SK-N-SH (cell line): ENCODE results near the gene TMEM129. TPM values are rescaled to one million over a fixed set of nuclear protein-coding genes. Genes with fewer than 3 reads are reported as not detected.

Experiments
- CTCF ChIA-PET: fragments of 300-600, 350-600 bp; formaldehyde crosslinking; extraction: SDS; loops from one replicate; lab custom pipeline; 2021; lab: Yijun Ruan, JAX
- POLR2A ChIA-PET: fragments of 350-600 bp; sonication (Branson Sonifier 250); formaldehyde crosslinking; extraction: SDS; loops from one replicate; lab custom pipeline; 2020; ENCODE audit warnings: antibody characterized with exemption, inconsistent platforms; lab: Yijun Ruan, JAX
- DNase-seq: peaks from one replicate; pipeline ENCODE4 v3.0.0; 2012
- H2AFZ ChIP-seq: fragments of 200-600 bp; sonication (generic); 2 replicates; pipeline ENCODE4 v1.8.1; 2016; ENCODE audit warnings: antibody characterized with exemption, mild to moderate bottlenecking, low read depth
- H3F3A ChIP-seq: fragments of 200-600 bp; sonication (generic); replicated peaks from 2 replicates; pipeline ENCODE3; 2016; ENCODE audit warnings: antibody characterized with exemption, mild to moderate bottlenecking; ENCODE audit not compliant: insufficient read depth
- H3K27ac ChIP-seq, 2 experiments: fragments of 200-500 bp in 1 of 2; fragments of 200-600 bp in 1 of 2; sonication (Bioruptor generic) in 1 of 2; sonication (generic), shearing (Covaris generic) in 1 of 2; 2 replicates each; pipeline versions ENCODE4 v1.5.1 to v1.6.1; 2014 to 2016; ENCODE audit warnings: low read depth in 2 of 2, inconsistent platforms in 1 of 2, low read length in 1 of 2, mild to moderate bottlenecking in 1 of 2, mixed read lengths in 1 of 2
- H3K27me3 ChIP-seq: fragments of 200-600 bp; sonication (generic), shearing (Covaris generic); 2 replicates; pipeline ENCODE4 v1.6.1; 2016; ENCODE audit warnings: mixed run types; ENCODE audit not compliant: insufficient read depth
- H3K36me3 ChIP-seq, 2 experiments: fragments of 200-500 bp in 1 of 2; fragments of 200-600 bp in 1 of 2; sonication (Bioruptor generic) in 1 of 2; sonication (generic) in 1 of 2; replicated peaks in 1 of 2; 2 replicates each; pipeline versions ENCODE3 to v1.5.1; 2014 to 2016; ENCODE audit warnings: low read length in 1 of 2, mild to moderate bottlenecking in 1 of 2; ENCODE audit not compliant: insufficient read depth in 2 of 2, control insufficient read depth in 1 of 2
- H3K4me1 ChIP-seq, 2 experiments: fragments of 200-500 bp in 1 of 2; fragments of 200-600 bp in 1 of 2; sonication (Bioruptor generic) in 1 of 2; sonication (generic), shearing (Covaris generic) in 1 of 2; 2 replicates each; pipeline versions ENCODE4 v1.5.1 to v1.6.1; 2014 to 2016; ENCODE audit warnings: low read depth in 1 of 2, low read length in 1 of 2, mixed run types in 1 of 2; ENCODE audit not compliant: insufficient read depth in 2 of 2, control insufficient read depth in 1 of 2
- H3K4me2 ChIP-seq: fragments of 200-600 bp; sonication (generic), shearing (Covaris generic); 2 replicates; pipeline ENCODE4 v1.6.1; 2017; ENCODE audit warnings: mixed run types
- H3K4me3 ChIP-seq, 2 experiments: fragments of 200-500 bp in 1 of 2; fragments of 200-600 bp in 1 of 2; sonication (Bioruptor generic) in 1 of 2; sonication (generic), shearing (Covaris generic) in 1 of 2; 2 replicates each; pipeline versions ENCODE4 v1.5.1 to v1.8.1; 2014 to 2016; ENCODE audit warnings: low read depth in 2 of 2, inconsistent platforms in 1 of 2, low read length in 1 of 2, mild to moderate bottlenecking in 1 of 2, mixed read lengths in 1 of 2, moderate library complexity in 1 of 2
- H3K79me2 ChIP-seq: fragments of 200-600 bp; sonication (generic); 2 replicates; pipeline ENCODE4 v1.8.1; 2017; ENCODE audit warnings: mild to moderate bottlenecking; ENCODE audit not compliant: insufficient read depth
- H3K9ac ChIP-seq: fragments of 200-600 bp; sonication (generic); 2 replicates; pipeline ENCODE4 v1.6.1; 2017; ENCODE audit warnings: mixed run types
- H3K9me2 ChIP-seq: fragments of 200-600 bp; sonication (generic); 2 replicates; pipeline ENCODE4 v1.6.1; 2017; ENCODE audit warnings: mixed run types
- H3K9me3 ChIP-seq: fragments of 200-600 bp; sonication (generic); 2 replicates; pipeline ENCODE4 v1.6.1; 2017; ENCODE audit warnings: mixed run types, mild to moderate bottlenecking, moderate library complexity
- H4K20me1 ChIP-seq: fragments of 200-600 bp; sonication (generic); 2 replicates; pipeline ENCODE4 v1.6.1; 2017; ENCODE audit warnings: mild to moderate bottlenecking, mixed run types; ENCODE audit not compliant: insufficient read depth
- CTCF ChIP-seq: fragments of 200-600 bp; sonication (generic); IDR thresholded peaks from 2 replicates; pipeline ENCODE4 v1.6.1; 2017; ENCODE audit warnings: antibody characterized with exemption, mild to moderate bottlenecking, moderate library complexity
- EZH2phosphoT487 ChIP-seq: fragments of 200-600 bp; sonication (generic); IDR thresholded peaks from 2 replicates; pipeline ENCODE4 v1.6.1; 2017; ENCODE audit warnings: low read depth, mixed run types, mild to moderate bottlenecking, antibody characterized with exemption, moderate library complexity, borderline replicate concordance
- FOXJ3 ChIP-seq: sonication (generic); formaldehyde crosslinking; IDR thresholded peaks from 2 replicates; pipeline ENCODE4 v1.5.1; 2020; ENCODE audit warnings: mild to moderate bottlenecking, missing genetic modification reagents
- FOXM1 ChIP-seq: IDR thresholded peaks from 2 replicates; pipeline ENCODE4 v1.4.0; 2012; ENCODE audit warnings: low read depth, mild to moderate bottlenecking
- GABPA ChIP-seq: IDR thresholded peaks from 2 replicates; pipeline ENCODE4 v1.4.0; 2012; ENCODE audit warnings: low read depth, mild to moderate bottlenecking
- GATA2 ChIP-seq: sonication (generic); formaldehyde crosslinking; IDR thresholded peaks from 2 replicates; pipeline ENCODE4 v1.5.0; 2020; ENCODE audit warnings: mild to moderate bottlenecking, missing genetic modification reagents
- MXI1 ChIP-seq: IDR thresholded peaks from 2 replicates; pipeline ENCODE4 v1.6.1; 2012; ENCODE audit warnings: mild to moderate bottlenecking, low read depth, low read length, improper control_type of control experiment
- NFIC ChIP-seq: IDR thresholded peaks from 2 replicates; pipeline ENCODE4 v1.4.0; 2012; ENCODE audit warnings: borderline replicate concordance
- POLR2AphosphoS5 ChIP-seq: IDR thresholded peaks from 2 replicates; pipeline ENCODE4 v1.6.1; 2012; ENCODE audit warnings: low read depth, low read length
- RCOR1 ChIP-seq: fragments of 150-350 bp; IDR thresholded peaks from 2 replicates; pipeline ENCODE4 v1.6.1; 2017; ENCODE audit warnings: antibody characterized with exemption, low read length
- REST ChIP-seq: IDR thresholded peaks from 2 replicates; pipeline ENCODE4 v1.6.1; 2012; ENCODE audit warnings: mild to moderate bottlenecking, low read depth, low read length, moderate library complexity
- RFX5 ChIP-seq: IDR thresholded peaks from 2 replicates; pipeline ENCODE4 v1.6.1; 2012; ENCODE audit warnings: mild to moderate bottlenecking, improper control_type of control experiment, low read length
- SMC3 ChIP-seq: IDR thresholded peaks from 2 replicates; pipeline ENCODE4 v1.6.1; 2012; ENCODE audit warnings: low read depth, low read length, improper control_type of control experiment
- TCF12 ChIP-seq: IDR thresholded peaks from 2 replicates; pipeline ENCODE4 v1.4.0; 2012
- YY1 ChIP-seq: IDR thresholded peaks from 2 replicates; pipeline ENCODE4 v1.4.0; 2012; ENCODE audit warnings: low read depth, mild to moderate bottlenecking
- WGBS: methylation state at CpG from one replicate; pipeline ENCODE4 v1.1.6; 2017; ENCODE audit warnings: low lambda C conversion rate; 5-methylcytosine and 5-hydroxymethylcytosine counted together
- polyA plus RNA-seq, 3 experiments: library from polyadenylated mRNA; depleted of rRNA; stranded (reverse); fragments of >200 nt; gene quantifications; 2 replicates each; pipeline ENCODE4 v1.2.3, GENCODE V29; 2012
- TF ChIP-seq, protein P1 (sequence below): IDR thresholded peaks from 2 replicates; pipeline ENCODE4; 2012
- TF ChIP-seq, protein P2 (sequence below): IDR thresholded peaks from 2 replicates; pipeline ENCODE4 v1.4.0; 2012; ENCODE audit warnings: low read depth

TMEM129 gene
- polyA plus RNA-seq, 1 of the 3 experiments (the other 2 are of a cell fraction) = 36.5 TPM

GRCh38 chr4:1739358-1739757 lies 18.2 kb upstream of the TMEM129 start (continued):
- TF ChIP-seq, protein P1, sequence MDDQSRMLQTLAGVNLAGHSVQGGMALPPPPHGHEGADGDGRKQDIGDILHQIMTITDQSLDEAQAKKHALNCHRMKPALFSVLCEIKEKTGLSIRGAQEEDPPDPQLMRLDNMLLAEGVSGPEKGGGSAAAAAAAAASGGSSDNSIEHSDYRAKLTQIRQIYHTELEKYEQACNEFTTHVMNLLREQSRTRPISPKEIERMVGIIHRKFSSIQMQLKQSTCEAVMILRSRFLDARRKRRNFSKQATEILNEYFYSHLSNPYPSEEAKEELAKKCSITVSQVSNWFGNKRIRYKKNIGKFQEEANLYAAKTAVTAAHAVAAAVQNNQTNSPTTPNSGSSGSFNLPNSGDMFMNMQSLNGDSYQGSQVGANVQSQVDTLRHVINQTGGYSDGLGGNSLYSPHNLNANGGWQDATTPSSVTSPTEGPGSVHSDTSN = no peak

GRCh38 chr4:1738410-1738809 lies 17.3 kb upstream of the TMEM129 start:
- Histone ChIP-seq H3K27ac (no peak overlapping the region), H3K36me3 (peaks cover 52 to 59% of the 10 kb centered on the region in 2 experiments), H3K4me2 (no peak overlapping the region), H3K4me3 (no peak overlapping the region; a peak in 1 of 4 replicates), H2AFZ (no peak overlapping the region), H3F3A (no peaks in the 10 kb centered on the region), H3K27me3 (no peaks in the 10 kb centered on the region), H3K9ac (no peak overlapping the region)
- POLR2A ChIA-PET = interaction anchor here (0.7 kb wide), 1 partner anchor 21 kb away, joined by 3 read pairs; no protein-coding TSS in a partner anchor
- CTCF ChIA-PET = interaction anchor here (1.5 to 3.0 kb wide), 3 partner anchors 8 to 72 kb away, joined by 4 to 11 read pairs (median 4); no protein-coding TSS in a partner anchor
- no peak for DNase-seq
- TF ChIP-seq RCOR1 (no peak), GABPA (no peak), GATA2 (CRISPR knock-in tag) (no peak), RFX5 (no peak), REST (no peak), EZH2phosphoT487 (no peak), CTCF (no peak), TCF12 (no peak), POLR2AphosphoS5 (no peak), NFIC (no peak), YY1 (no peak), FOXM1 (no peak), FOXJ3 (CRISPR knock-in tag) (no peak), MXI1 (no peak), SMC3 (no peak)
- TF ChIP-seq, protein P1 = no peak
- TF ChIP-seq, protein P2, sequence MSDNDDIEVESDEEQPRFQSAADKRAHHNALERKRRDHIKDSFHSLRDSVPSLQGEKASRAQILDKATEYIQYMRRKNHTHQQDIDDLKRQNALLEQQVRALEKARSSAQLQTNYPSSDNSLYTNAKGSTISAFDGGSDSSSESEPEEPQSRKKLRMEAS = no peak
- TF ChIP-seq, all 33 proteins: peak for 0
- H3K9me3 ChIP-seq = no peaks in the 10 kb centered on the region
- no peaks in the 10 kb centered on the region for H3K9me2 ChIP-seq
- no peaks in the 10 kb centered on the region for H3K4me1 ChIP-seq
- peaks cover 16% of the 10 kb centered on the region for H3K79me2 ChIP-seq
- no peaks in the 10 kb centered on the region for H4K20me1 ChIP-seq
- 100% methylated on average over 2 of the region's 4 CpGs for WGBS
